HCT116 (cell line): ENCODE results near the gene C7orf25. TPM values are rescaled to one million over a fixed set of nuclear protein-coding genes. Genes with fewer than 3 reads are reported as not detected.

ENCODE experiments used
- ATAC-seq: fragments of 200-7000 bp; cut with Tn5 transposase; 2 replicates; pipeline ENCODE4 v1.9.1; 2020; ENCODE audit warnings: mild to moderate bottlenecking, moderate library complexity
- BruUV-seq: library from RNA; stranded (reverse); fragments of 400-500 nt; replicated peaks from 2 replicates; lab custom pipeline; 2021; lab: Mats Ljungman, UMichigan
- CTCF ChIA-PET: fragments of 300-600 bp; sonication (Branson Sonifier 250); formaldehyde crosslinking; loops from one replicate; lab custom pipeline; 2021; ENCODE audit warnings: antibody characterized with exemption; lab: Charles Lee
- POLR2A ChIA-PET: fragments of 300-600, 350-600 bp; sonication (Branson Sonifier 250); formaldehyde crosslinking; loops from one replicate; lab custom pipeline; 2021; ENCODE audit warnings: antibody characterized with exemption; lab: Charles Lee
- RAD21 ChIA-PET, 2 experiments: fragments of 300-600 bp; sonication (Branson Sonifier 250); formaldehyde crosslinking; loops; one replicate each; lab custom pipeline; 2023; ENCODE audit warnings: low total read pairs in 2 of 2; ENCODE audit not compliant: uncharacterized antibody in 2 of 2, unreplicated experiment in 2 of 2, low non-redundant PET in 1 of 2; lab: Charles Lee
- DNase-seq: peaks from one replicate; pipeline ENCODE4 v3.0.0-alpha.2; 2010; ENCODE audit warnings: low read depth, low spot score
- H2AFZ ChIP-seq: fragments of 200-600 bp; shearing (Covaris generic), sonication (generic); 2 replicates; pipeline ENCODE4 v1.6.1; 2017; ENCODE audit warnings: low read depth, mixed run types, mixed read lengths, antibody characterized with exemption, low read length; ENCODE audit not compliant: poor library complexity, severe bottlenecking
- H3K27ac ChIP-seq: 2 replicates; pipeline ENCODE4 v1.5.1; 2012; ENCODE audit warnings: low read depth, low read length
- H3K27me3 ChIP-seq: fragments of 200-600 bp; sonication (generic); 2 replicates; pipeline ENCODE4 v1.6.1; 2016; ENCODE audit warnings: mixed run types, low read length, mixed read lengths; ENCODE audit not compliant: insufficient read depth
- H3K36me3 ChIP-seq, 2 experiments: fragments of 200-500 bp in 1 of 2; fragments of 200-600 bp in 1 of 2; sonication (Bioruptor generic) in 1 of 2; sonication (generic) in 1 of 2; 2 replicates each; pipeline versions ENCODE4 v1.5.1 to v1.6.1; 2014 to 2016; ENCODE audit warnings: low read length in 2 of 2, inconsistent platforms in 1 of 2, mixed read lengths in 1 of 2, mixed run types in 1 of 2; ENCODE audit not compliant: insufficient read depth in 2 of 2, control insufficient read depth in 1 of 2
- H3K4me1 ChIP-seq, 2 experiments: fragments of 200-600 bp in 1 of 2; sonication (generic) in 1 of 2; 2 replicates each; pipeline versions ENCODE4 v1.5.1 to v1.6.1; 2012 to 2017; ENCODE audit warnings: low read length in 2 of 2, inconsistent platforms in 1 of 2, mild to moderate bottlenecking in 1 of 2, mixed read lengths in 1 of 2, mixed run types in 1 of 2, moderate library complexity in 1 of 2; ENCODE audit not compliant: insufficient read depth in 2 of 2, control insufficient read depth in 1 of 2
- H3K4me2 ChIP-seq: fragments of 200-600 bp; sonication (generic); 2 replicates; pipeline ENCODE4 v1.6.1; 2017; ENCODE audit warnings: mixed run types, low read length, mixed read lengths
- H3K4me3 ChIP-seq, 2 experiments: fragments of 200-600 bp in 1 of 2; sonication (generic) in 1 of 2; replicated peaks in 1 of 2; 2 replicates each; pipeline ENCODE4 v1.5.1; 2011 to 2016; ENCODE audit warnings: low read length in 2 of 2, control low read depth in 1 of 2, low read depth in 1 of 2, mild to moderate bottlenecking in 1 of 2, mixed read lengths in 1 of 2, mixed run types in 1 of 2
- H3K79me2 ChIP-seq: fragments of 200-600 bp; sonication (generic); 2 replicates; pipeline ENCODE4 v1.6.1; 2017; ENCODE audit warnings: mild to moderate bottlenecking, mixed run types, low read length, moderate library complexity, mixed read lengths; ENCODE audit not compliant: insufficient read depth
- H3K9ac ChIP-seq: fragments of 200-600 bp; sonication (generic); 2 replicates; pipeline ENCODE4 v1.6.1; 2016; ENCODE audit warnings: low read length, mixed read lengths
- H3K9me2 ChIP-seq: fragments of 200-600 bp; sonication (generic), shearing (Covaris generic); 2 replicates; pipeline ENCODE4 v1.6.1; 2017; ENCODE audit warnings: mixed run types, mild to moderate bottlenecking, moderate library complexity; ENCODE audit not compliant: insufficient read depth
- H3K9me3 ChIP-seq, 2 experiments: fragments of 200-500 bp in 1 of 2; fragments of 200-600 bp in 1 of 2; sonication (Bioruptor generic) in 1 of 2; sonication (generic) in 1 of 2; 2 replicates each; pipeline ENCODE4 v1.6.1; 2014 to 2017; ENCODE audit warnings: low read length in 2 of 2, mixed read lengths in 2 of 2, inconsistent platforms in 1 of 2, low read depth in 1 of 2, mild to moderate bottlenecking in 1 of 2, mixed run types in 1 of 2, moderate library complexity in 1 of 2; ENCODE audit not compliant: control insufficient read depth in 1 of 2, insufficient read depth in 1 of 2
- H4K20me1 ChIP-seq: fragments of 200-600 bp; sonication (generic), shearing (Covaris generic); 2 replicates; pipeline ENCODE4 v1.6.1; 2017; ENCODE audit warnings: mixed run types, mild to moderate bottlenecking, moderate library complexity; ENCODE audit not compliant: insufficient read depth
- ATF3 ChIP-seq: IDR thresholded peaks from 2 replicates; pipeline ENCODE4 v1.6.1; 2012
- CTCF ChIP-seq, 3 experiments: fragments of 200-600 bp in 1 of 3; sonication (generic) in 1 of 3; IDR thresholded peaks in 2 of 3; conservative IDR thresholded peaks in 1 of 3; 2 replicates each; pipeline ENCODE4 v1.5.1; 2012 to 2017; ENCODE audit warnings: low read depth in 2 of 3, low read length in 2 of 3, antibody characterized with exemption in 1 of 3, borderline replicate concordance in 1 of 3, control low read depth in 1 of 3, mild to moderate bottlenecking in 1 of 3, mixed read lengths in 1 of 3, mixed run types in 1 of 3, moderate library complexity in 1 of 3; ENCODE audit not compliant: insufficient read depth in 1 of 3
- EGR1 ChIP-seq: IDR thresholded peaks from 2 replicates; pipeline ENCODE4 v1.6.1; 2012; ENCODE audit warnings: low read depth
- ELF1 ChIP-seq: IDR thresholded peaks from 2 replicates; pipeline ENCODE4 v1.6.1; 2012; ENCODE audit warnings: low read depth, borderline replicate concordance
- EZH2 ChIP-seq: fragments of 200-600 bp; sonication (generic); IDR thresholded peaks from 2 replicates; pipeline ENCODE4 v1.6.1; 2017; ENCODE audit warnings: antibody characterized with exemption, mixed run types
- JUND ChIP-seq: IDR thresholded peaks from 2 replicates; pipeline ENCODE4 v1.6.1; 2012
- SP1 ChIP-seq: IDR thresholded peaks from 2 replicates; pipeline ENCODE4 v1.6.1; 2012; ENCODE audit warnings: low read depth
- SRF ChIP-seq: IDR thresholded peaks from 2 replicates; pipeline ENCODE4 v1.6.1; 2012; ENCODE audit warnings: low read depth
- TCF7L2 ChIP-seq: IDR thresholded peaks from 2 replicates; pipeline ENCODE4 v1.7.0; 2011; ENCODE audit warnings: borderline replicate concordance, inconsistent platforms; ENCODE audit not compliant: insufficient read depth, insufficient read length; ENCODE audit errors: extremely low read depth
- ZNF274 ChIP-seq: fragments of 200-500 bp; sonication (Bioruptor generic); IDR thresholded peaks from 2 replicates; pipeline ENCODE4 v1.6.1; 2014; ENCODE audit warnings: mild to moderate bottlenecking, low read depth, low read length, inconsistent platforms
- intact Hi-C: fragments of 100-400 bp; cut with micrococcal nuclease; formaldehyde crosslinking; loops from 2 replicates; pipeline ENCODE4 v1.10.0; 2022
- total RNA-seq: library from RNA; stranded (reverse); gene quantifications from one replicate; pipeline ENCODE4 v1.2.1, GENCODE V29; 2021; ENCODE audit not compliant: unreplicated experiment
- TF ChIP-seq, protein P1 (sequence below): IDR thresholded peaks from 2 replicates; pipeline ENCODE4 v1.6.1; 2011; ENCODE audit warnings: mild to moderate bottlenecking, low read length, moderate library complexity; ENCODE audit not compliant: insufficient replicate concordance; ENCODE audit errors: extremely low read depth

The C7orf25 gene
- total RNA-seq, 1 experiment from 2014 or later, result 5.3 TPM

DNA sequence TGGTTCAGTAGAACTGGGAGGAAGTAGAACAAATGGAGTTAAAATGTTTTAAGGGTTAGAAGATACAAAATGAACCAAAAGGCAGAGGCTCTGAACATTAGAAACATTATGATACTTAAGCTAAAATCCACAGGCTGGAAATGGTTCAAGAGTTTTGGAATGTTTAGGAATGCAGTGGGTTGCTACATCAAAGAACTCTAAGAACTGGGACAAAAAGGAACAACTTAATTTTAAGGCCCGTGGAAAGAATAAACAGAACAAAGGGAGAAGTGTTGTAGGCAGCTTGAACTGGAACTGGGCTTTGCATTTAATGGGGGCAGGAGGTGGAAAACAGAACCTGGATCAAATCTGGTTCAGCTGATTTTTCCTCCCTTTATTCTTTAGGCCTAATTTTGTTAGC lies 3.5 kb upstream of the C7orf25 start:
- ChIA-PET CTCF (no interaction called here), POLR2A (interaction anchor here (0.6 kb wide), 1 partner anchor 9 kb away, joined by 3 read pairs; no protein-coding TSS in a partner anchor)
- DNase-seq (no peak), ATAC-seq (no peak)
- Histone ChIP-seq H3K4me2 (no peak overlapping the region), H3K36me3 (peaks cover 24 to 35% of the 10 kb centered on the region in 2 experiments), H3K9ac (no peak overlapping the region), H3K9me2 (no peaks in the 10 kb centered on the region), H3K79me2 (peaks cover 4% of the 10 kb centered on the region; the same call in 1 of the 2 replicates), H4K20me1 (no peaks in the 10 kb centered on the region), H3K4me3 (no peak overlapping the region), H3K9me3 (no peaks in the 10 kb centered on the region), H3K27ac (no peak overlapping the region), H3K27me3 (no peaks in the 10 kb centered on the region)
- no TSS peak for BruUV-seq
- intact Hi-C loops, result no loop called here
- TF ChIP-seq ATF3, result no peak
- no peak for TF ChIP-seq CTCF (IDR thresholded peaks at IDR 0.05 in 2 of 3, conservative IDR thresholded peaks at IDR 0.05 in 1 of 3; ENCODE audit: borderline replicate concordance in 1 of 3, insufficient read depth in 1 of 3, low read depth in 2 of 3, low read length in 2 of 3)
- TF ChIP-seq ELF1, result no peak
- TF ChIP-seq ZNF274, result no peak
- no peak for TF ChIP-seq EGR1
- no peak for TF ChIP-seq JUND
- TF ChIP-seq, all 23 proteins: peak for 0
- RAD21 ChIA-PET, result no interaction called here
- H3K4me1 ChIP-seq, result peaks cover 0 to 17% of the 10 kb centered on the region in 2 experiments; a peak in 2 of 4 replicates
- no peak overlapping the region for H2AFZ ChIP-seq

GRCh38 chr7:42914421-42915045 lies 2.7 kb upstream of the C7orf25 start:
- POLR2A ChIA-PET, result no interaction called here
- Histone ChIP-seq H3K4me2 (no peak overlapping the region), H3K79me2 (peaks cover 6% of the 10 kb centered on the region; the same call in 1 of the 2 replicates), H3K9me3 (no peaks in the 10 kb centered on the region), H3K27me3 (no peaks in the 10 kb centered on the region), H2AFZ (no peak overlapping the region), H3K36me3 (peaks cover 17 to 28% of the 10 kb centered on the region in 2 experiments), H4K20me1 (no peaks in the 10 kb centered on the region), H3K27ac (no peak overlapping the region), H3K9me2 (no peaks in the 10 kb centered on the region), H3K9ac (no peak overlapping the region), H3K4me3 (no peak overlapping the region), H3K4me1 (peaks cover 0 to 17% of the 10 kb centered on the region in 2 experiments; a peak in 2 of 4 replicates)
- ATAC-seq, result no peak
- BruUV-seq, result no TSS peak
- RAD21 ChIA-PET, result no interaction called here
- CTCF ChIA-PET, result no interaction called here
- no peak for DNase-seq
- intact Hi-C loops, result no loop called here
- TF ChIP-seq EZH2, result no peak
- TF ChIP-seq, protein P1, sequence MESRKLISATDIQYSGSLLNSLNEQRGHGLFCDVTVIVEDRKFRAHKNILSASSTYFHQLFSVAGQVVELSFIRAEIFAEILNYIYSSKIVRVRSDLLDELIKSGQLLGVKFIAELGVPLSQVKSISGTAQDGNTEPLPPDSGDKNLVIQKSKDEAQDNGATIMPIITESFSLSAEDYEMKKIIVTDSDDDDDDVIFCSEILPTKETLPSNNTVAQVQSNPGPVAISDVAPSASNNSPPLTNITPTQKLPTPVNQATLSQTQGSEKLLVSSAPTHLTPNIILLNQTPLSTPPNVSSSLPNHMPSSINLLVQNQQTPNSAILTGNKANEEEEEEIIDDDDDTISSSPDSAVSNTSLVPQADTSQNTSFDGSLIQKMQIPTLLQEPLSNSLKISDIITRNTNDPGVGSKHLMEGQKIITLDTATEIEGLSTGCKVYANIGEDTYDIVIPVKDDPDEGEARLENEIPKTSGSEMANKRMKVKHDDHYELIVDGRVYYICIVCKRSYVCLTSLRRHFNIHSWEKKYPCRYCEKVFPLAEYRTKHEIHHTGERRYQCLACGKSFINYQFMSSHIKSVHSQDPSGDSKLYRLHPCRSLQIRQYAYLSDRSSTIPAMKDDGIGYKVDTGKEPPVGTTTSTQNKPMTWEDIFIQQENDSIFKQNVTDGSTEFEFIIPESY, result no peak
- no peak for TF ChIP-seq JUND
- TF ChIP-seq SP1, result no peak
- no peak for TF ChIP-seq TCF7L2
- no peak for TF ChIP-seq SRF
- no peak for TF ChIP-seq CTCF (IDR thresholded peaks at IDR 0.05 in 2 of 3, conservative IDR thresholded peaks at IDR 0.05 in 1 of 3; ENCODE audit: borderline replicate concordance in 1 of 3, insufficient read depth in 1 of 3, low read depth in 2 of 3, low read length in 2 of 3)
- no peak for TF ChIP-seq ZNF274
